Measurements from ENCODE around the gene GK. TPM values are rescaled to one million over a fixed set of nuclear protein-coding genes. Genes with fewer than 3 reads are reported as not detected.

Gene GK
- total RNA-seq, 1 experiment from 2014 or later, result 9.8 TPM

GRCh38 chrX:30607155-30607554 is 46.1 kb upstream of the GK start:
- no peaks in the 10 kb centered on the region for H3K79me2 ChIP-seq (ENCODE audit: insufficient read depth, low read length)
- no peak overlapping the region for H3K4ac ChIP-seq (ENCODE audit: low read depth, low read length)
- Mint-ChIP-seq H3K4me1 (peaks cover 6 to 7% of the 10 kb centered on the region in 2 experiments), H3K27ac (no peak overlapping the region), H3K9me3 (peaks cover 6 to 41% of the 10 kb centered on the region in 2 experiments; a peak in 4 of 5 replicates), H3K27me3 (ENCODE audit: low read depth) (no peaks in the 10 kb centered on the region), H3K36me3 (ENCODE audit: insufficient read depth in 1 of 3, low read depth in 3 of 3) (no peaks in the 10 kb centered on the region; a peak in 1 of 7 replicates), H3K4me3 (no peak overlapping the region)
- no peak overlapping the region for H4K91ac ChIP-seq (ENCODE audit: insufficient read length, low read depth, low read length)
- no peak overlapping the region for H2AK5ac ChIP-seq (ENCODE audit: insufficient read length, low read length)
- no peak overlapping the region for H4K8ac ChIP-seq (replicated peaks; ENCODE audit: insufficient read length, low read depth, low read length)
- no CpG with 5 or more reads among the region's 1 CpG for WGBS (ENCODE audit: extremely low coverage, insufficient read length, low lambda C conversion rate)
- H2BK5ac ChIP-seq (ENCODE audit: insufficient read length, low read length), result no peak overlapping the region
- H3K27ac ChIP-seq (ENCODE audit: insufficient read length, low read depth, low read length), result no peak overlapping the region
- no peaks in the 10 kb centered on the region for H4K20me1 ChIP-seq (ENCODE audit: control insufficient read depth, insufficient read depth, insufficient read length)
- no peak overlapping the region for H2BK15ac ChIP-seq (ENCODE audit: low read depth, low read length)
- no peak overlapping the region for H3K56ac ChIP-seq (ENCODE audit: insufficient read length, low read depth, low read length)
- no peak overlapping the region for H3K18ac ChIP-seq (ENCODE audit: insufficient read length, low read depth, low read length)
- H4K5ac ChIP-seq (ENCODE audit: insufficient read length, low read depth, low read length), result no peak overlapping the region
- H3K9ac ChIP-seq (ENCODE audit: extremely low read depth, insufficient read length, low read length), result no peak overlapping the region
- H2BK12ac ChIP-seq (ENCODE audit: insufficient read length, low read depth, low read length), result no peak overlapping the region
- no peak overlapping the region for H3T11ph ChIP-seq (ENCODE audit: low read length)
- no peak overlapping the region for H3K14ac ChIP-seq (ENCODE audit: insufficient read depth, low read length)
- TF ChIP-seq CTCF (conservative IDR thresholded peaks at IDR 0.05), result no peak
- no peaks in the 10 kb centered on the region for H3K9me3 ChIP-seq (ENCODE audit: control insufficient read depth, low read depth, low read length)
- H2AFZ ChIP-seq (ENCODE audit: low read length), result no peak overlapping the region
- H3K23me2 ChIP-seq (ENCODE audit: insufficient read length, low read depth, low read length, poor library complexity, severe bottlenecking), result no peaks in the 10 kb centered on the region
- H3K27me3 ChIP-seq (ENCODE audit: insufficient read depth, low read length), result no peaks in the 10 kb centered on the region; the same call in 1 of the 2 replicates
- H2BK20ac ChIP-seq (ENCODE audit: low read depth, low read length, poor library complexity, severe bottlenecking), result no peak overlapping the region
- H3K4me2 ChIP-seq (ENCODE audit: insufficient read depth, insufficient read length, low read length), result no peak overlapping the region
- H3K4me1 ChIP-seq (ENCODE audit: insufficient read depth, low read length), result no peaks in the 10 kb centered on the region
- no peak overlapping the region for H3K23ac ChIP-seq (ENCODE audit: insufficient read length, low read depth, low read length)
- H3K79me1 ChIP-seq (ENCODE audit: insufficient read depth, low read depth, low read length, poor library complexity, severe bottlenecking), result no peaks in the 10 kb centered on the region
- no peak for DNase-seq
- no peak overlapping the region for H2BK120ac ChIP-seq (ENCODE audit: low read depth, low read length, poor library complexity, severe bottlenecking)
